OCI-LY7 (cell line): Measurements from ENCODE around the gene COX4I1.

Experiments used
- CTCF ChIP-seq: fragments of 200-600 bp; sonication (generic); conservative IDR thresholded peaks from 2 replicates; pipeline ENCODE4 v1.5.1; 2014; ENCODE audit warnings: mild to moderate bottlenecking, antibody characterized with exemption, low read length, moderate library complexity, mixed read lengths
- EZH2phosphoT487 ChIP-seq: fragments of 200-600 bp; sonication (generic); IDR thresholded peaks from 2 replicates; pipeline ENCODE4 v1.6.1; 2018; ENCODE audit warnings: low read depth, borderline replicate concordance, mild to moderate bottlenecking, mixed run types, antibody characterized with exemption, low read length, moderate library complexity, mixed read lengths

GRCh38 chr16:85783441-85783840 lies 16.1 kb upstream of the COX4I1 start:
- TF ChIP-seq CTCF (no peak), EZH2phosphoT487 (no peak)
